Heart left ventricle (tissue), 13 donors: Measurements from ENCODE around the gene MYOCD.

Source experiments
- CTCF ChIP-seq, 12 donors: fragments of 200-600 bp; sonication (generic) in 4 of 12; IDR thresholded peaks; one replicate each; pipeline versions ENCODE4 v1.5.0 to v1.8.0; 2018 to 2022; ENCODE audit warnings: antibody characterized with exemption in 12 of 12, mild to moderate bottlenecking in 5 of 12
- POLR2A ChIP-seq, 2 donors: fragments of 450-650 bp; IDR thresholded peaks; one replicate each; pipeline ENCODE4 v1.6.1; 2017; ENCODE audit warnings: antibody characterized with exemption in 2 of 2, mild to moderate bottlenecking in 2 of 2, moderate library complexity in 2 of 2
- donor health status: ischemic (EF 13 %, LVEDD 7.1; RV severe dilation, severe dysfunction).
- donor health status: DM: no; HTN: yes; CAD: no.
- donor health status: DM: no; HTN: no; CAD: no.
- donor health status: ischemic (EF 25% LVEDD 6.9; RV normal size, moderate dysfunction).
- donor health status: ischemic (EF 25% LVEDD 5.7; RV mildly dilated, moderate dysfunction).
- donor health status: ischemic (EF 35%, LVEDD 5.7; RV mildly dilated, moderate dysfunction).
- donor health status: nonischemic (EF 11% LVEDD 7.7; RV severe dilation, severe dysfunction).
- donor health status: DM: yes; HTN: yes; CAD: no.
- donor health status: PGD.
- donor health status: ischemic (EF 29% LVEDD 5.4; RV normal size, mild dysfunction).
- donor health status: nonischemic (EF 23%, LVEDD 6.1; RV moderate dilation, normal function).

- TF ChIP-seq CTCF (IDR thresholded peaks at IDR 0.05) (no peak), POLR2A (IDR thresholded peaks at IDR 0.05) (no peak)
These were observed 62.2 kb downstream of the MYOCD start for GRCh38 chr17:12727881-12728280.
